GM23248 (cell line): Measurements from ENCODE around the gene LRRC45.

Experiments used
- EZH2 ChIP-seq: fragments of 200-600 bp; sonication (generic); IDR thresholded peaks from 2 replicates; pipeline ENCODE4 v1.6.1; 2018; ENCODE audit warnings: antibody characterized with exemption, mild to moderate bottlenecking; ENCODE audit not compliant: insufficient read depth, poor library complexity, severe bottlenecking
- EZH2phosphoT487 ChIP-seq: fragments of 200-600 bp; sonication (generic); IDR thresholded peaks from 2 replicates; pipeline ENCODE4 v1.6.1; 2018; ENCODE audit warnings: antibody characterized with exemption, moderate library complexity, mild to moderate bottlenecking, low read depth; ENCODE audit not compliant: insufficient read depth

- TF ChIP-seq EZH2phosphoT487 (no peak), EZH2 (no peak)
These were observed 56.0 kb downstream of the LRRC45 start for GRCh38 chr17:82079001-82079677.
